ENCODE results near the gene OR2B6.
"Not testable (repeated sequence)": the region's sequence is repeated elsewhere in the genome, so short reads cannot be mapped to it uniquely, and the experiment has no call there.

Gene OR2B6

GRCh38 chr6:27956941-27957340, at the start of gene OR2B6:
Gene OR2B6, plus strand, starts transcription at chr6:27957241. Its CDS starts 0 bp downstream, at chr6:27957241.
- no peak within 1 kb of the TSS for H3K27ac ChIP-seq
- no peak for DNase-seq (ENCODE audit: low read depth, low spot score)

GRCh38 chr6:27908017-27908416, 49.0 kb upstream of the OR2B6 start:
- H3K27ac ChIP-seq = no peak overlapping the region
- DNase-seq (ENCODE audit: low read depth, low spot score) = no peak

- no peak within 1 kb of the TSS for H3K27ac ChIP-seq
- no peak for DNase-seq (ENCODE audit: low read depth, low spot score)
These were observed 45.0 kb upstream of the OR2B6 start, which contains the start of gene OR2B2 for GRCh38 chr6:27911956-27912446. Gene OR2B2, minus strand, starts transcription at chr6:27912396. Its CDS starts 77 bp downstream, at chr6:27912319.

- no peak overlapping the region for H3K27ac ChIP-seq
- DNase-seq (ENCODE audit: low read depth, low spot score) = no peak
These were observed 34.1 kb upstream of the OR2B6 start for GRCh38 chr6:27922949-27923348.

GRCh38 chr6:27924179-27924578, 32.9 kb upstream of the OR2B6 start:
- no peak overlapping the region for H3K27ac ChIP-seq
- DNase-seq (ENCODE audit: low read depth, low spot score) = no peak

GRCh38 chr6:27928041-27928440, 29.0 kb upstream of the OR2B6 start:
- H3K27ac ChIP-seq; DNase-seq (ENCODE audit: low read depth, low spot score): not testable (repeated sequence)

- DNase-seq (ENCODE audit: low read depth, low spot score); H3K27ac ChIP-seq: not testable (repeated sequence)
These were observed 27.1 kb upstream of the OR2B6 start for GRCh38 chr6:27929930-27930329.

- no peak for DNase-seq (ENCODE audit: low read depth, low spot score)
- H3K27ac ChIP-seq = no peak overlapping the region
These were observed 25.8 kb upstream of the OR2B6 start for GRCh38 chr6:27931209-27931608.

- no peak overlapping the region for H3K27ac ChIP-seq
These were observed 16.3 kb upstream of the OR2B6 start for GRCh38 chr6:27940766-27941165.

GRCh38 chr6:27943072-27943471, 14.0 kb upstream of the OR2B6 start:
- not testable (repeated sequence) for H3K27ac ChIP-seq; DNase-seq (ENCODE audit: low read depth, low spot score)

More at GRCh38 chr6:27940766-27941165, 16.3 kb upstream of the OR2B6 start:
- DNase-seq (ENCODE audit: low read depth, low spot score) = no peak

GRCh38 chr6:27948237-27948636, 8.8 kb upstream of the OR2B6 start:
- DNase-seq (ENCODE audit: low read depth, low spot score) = no peak
- H3K27ac ChIP-seq = no peak overlapping the region

- H3K27ac ChIP-seq = no peak overlapping the region
- DNase-seq (ENCODE audit: low read depth, low spot score) = no peak
These were observed 6.0 kb upstream of the OR2B6 start for GRCh38 chr6:27951040-27951439.

- no peak overlapping the region for H3K27ac ChIP-seq
- DNase-seq (ENCODE audit: low read depth, low spot score) = no peak
These were observed 475 bp downstream of the OR2B6 start for GRCh38 chr6:27957516-27957915.

- H3K27ac ChIP-seq = no peak overlapping the region
- DNase-seq (ENCODE audit: low read depth, low spot score) = no peak
These were observed 5.5 kb downstream of the OR2B6 start for GRCh38 chr6:27962506-27962905.

GRCh38 chr6:27966044-27966443, 9.0 kb downstream of the OR2B6 start:
- DNase-seq (ENCODE audit: low read depth, low spot score) = no peak
- H3K27ac ChIP-seq = no peak overlapping the region

GRCh38 chr6:27966816-27967426, 9.9 kb downstream of the OR2B6 start:
- DNase-seq (ENCODE audit: low read depth, low spot score) = no peak
- H3K27ac ChIP-seq = no peak overlapping the region

- DNase-seq (ENCODE audit: low read depth, low spot score) = no peak
- H3K27ac ChIP-seq = no peak overlapping the region
These were observed 13.4 kb downstream of the OR2B6 start for GRCh38 chr6:27970444-27970843.

- H3K27ac ChIP-seq = no peak overlapping the region
- no peak for DNase-seq (ENCODE audit: low read depth, low spot score)
These were observed 15.7 kb downstream of the OR2B6 start for GRCh38 chr6:27972750-27973149.

- DNase-seq (ENCODE audit: low read depth, low spot score) = no peak
- no peak overlapping the region for H3K27ac ChIP-seq
These were observed 20.3 kb downstream of the OR2B6 start for GRCh38 chr6:27977387-27977786.

GRCh38 chr6:27978705-27979104, 21.7 kb downstream of the OR2B6 start:
- no peak overlapping the region for H3K27ac ChIP-seq
- DNase-seq (ENCODE audit: low read depth, low spot score) = no peak

- no peak overlapping the region for H3K27ac ChIP-seq
- no peak for DNase-seq (ENCODE audit: low read depth, low spot score)
These were observed 23.1 kb downstream of the OR2B6 start for GRCh38 chr6:27980111-27980510.

Measured in epithelial cell of prostate (primary cell).